GM19468 (cell line): ENCODE results near the gene C1orf94.

Source experiments
- ATAC-seq: cut with Tn5 transposase; IDR thresholded peaks from one replicate; pipeline ENCODE4 v1.9.1; 2021; ENCODE audit warnings: mild to moderate bottlenecking, moderate library complexity, moderate number of reproducible peaks; ENCODE audit not compliant: unreplicated experiment; ENCODE audit errors: extremely low read depth

Gene C1orf94

GRCh38 chr1:34237151-34237815, 60.6 kb downstream of the C1orf94 start:
- ATAC-seq = no peak

- ATAC-seq = no peak
Observed at GRCh38 chr1:34245967-34246366, 69.3 kb downstream of the C1orf94 start.

DNA sequence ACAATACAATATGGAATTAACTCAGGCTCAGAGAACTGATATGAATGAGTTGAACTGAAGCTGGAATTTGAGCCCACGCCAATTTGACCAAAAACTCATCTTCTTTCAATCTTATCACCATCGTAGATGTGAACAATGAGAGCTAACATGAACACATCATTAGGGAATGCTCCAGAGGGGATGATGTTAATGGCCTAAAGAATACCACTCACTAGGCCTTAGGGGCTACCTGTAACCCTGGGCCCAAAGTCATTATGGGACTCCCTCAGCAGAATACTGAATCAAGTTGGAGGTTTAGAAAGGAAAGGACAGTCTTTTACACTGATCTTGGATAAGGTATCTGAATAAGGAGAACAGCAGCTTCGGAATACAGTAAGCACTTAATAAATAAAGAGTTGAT, 73.6 kb downstream of the C1orf94 start:
- no peak for ATAC-seq

DNA sequence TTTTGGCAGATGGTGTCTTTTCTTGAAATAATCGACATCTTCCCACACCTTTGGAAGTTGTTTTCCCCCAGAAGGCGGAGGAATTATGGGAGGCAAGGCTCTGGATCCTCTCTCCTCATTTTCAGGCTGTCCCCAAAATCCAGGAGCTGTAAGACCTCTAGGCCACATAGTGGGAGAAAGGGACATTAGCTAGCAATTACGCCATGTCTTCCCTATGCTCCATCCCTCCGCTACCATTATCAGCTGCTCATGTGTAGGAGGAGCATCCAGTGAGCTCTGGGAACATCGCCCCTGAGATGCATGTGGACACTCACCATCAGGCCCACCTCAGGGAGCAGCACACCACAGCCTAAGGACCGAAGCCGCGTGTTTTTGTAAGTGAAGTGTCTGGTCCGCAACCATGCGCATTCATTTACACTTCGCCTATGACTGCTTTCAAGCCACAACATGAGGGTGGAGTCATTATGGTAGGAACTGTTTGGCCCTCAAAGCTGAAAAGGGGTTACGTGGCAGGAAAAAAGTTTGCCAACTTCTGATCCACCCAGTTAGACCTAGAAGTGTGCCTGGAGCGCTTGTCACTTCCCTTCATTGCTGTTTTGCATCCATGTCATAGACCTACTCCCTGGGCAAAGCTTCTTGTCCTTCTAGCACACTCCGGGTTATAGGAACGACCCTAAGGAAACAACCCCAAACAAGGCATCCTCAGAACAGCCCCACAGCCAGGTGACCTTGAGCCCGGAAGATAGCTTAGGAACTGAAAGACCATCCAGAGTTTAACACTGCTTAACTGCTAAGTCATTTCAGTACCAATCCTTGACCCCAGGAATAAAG, 85.5 kb downstream of the C1orf94 start:
- no peak for ATAC-seq

GRCh38 chr1:34262921-34263320, 86.2 kb downstream of the C1orf94 start:
- ATAC-seq = no peak

- ATAC-seq = no peak
Observed at GRCh38 chr1:34263406-34263805, 86.7 kb downstream of the C1orf94 start.

- ATAC-seq = no peak
Observed at GRCh38 chr1:34265396-34265795, 88.7 kb downstream of the C1orf94 start.

DNA sequence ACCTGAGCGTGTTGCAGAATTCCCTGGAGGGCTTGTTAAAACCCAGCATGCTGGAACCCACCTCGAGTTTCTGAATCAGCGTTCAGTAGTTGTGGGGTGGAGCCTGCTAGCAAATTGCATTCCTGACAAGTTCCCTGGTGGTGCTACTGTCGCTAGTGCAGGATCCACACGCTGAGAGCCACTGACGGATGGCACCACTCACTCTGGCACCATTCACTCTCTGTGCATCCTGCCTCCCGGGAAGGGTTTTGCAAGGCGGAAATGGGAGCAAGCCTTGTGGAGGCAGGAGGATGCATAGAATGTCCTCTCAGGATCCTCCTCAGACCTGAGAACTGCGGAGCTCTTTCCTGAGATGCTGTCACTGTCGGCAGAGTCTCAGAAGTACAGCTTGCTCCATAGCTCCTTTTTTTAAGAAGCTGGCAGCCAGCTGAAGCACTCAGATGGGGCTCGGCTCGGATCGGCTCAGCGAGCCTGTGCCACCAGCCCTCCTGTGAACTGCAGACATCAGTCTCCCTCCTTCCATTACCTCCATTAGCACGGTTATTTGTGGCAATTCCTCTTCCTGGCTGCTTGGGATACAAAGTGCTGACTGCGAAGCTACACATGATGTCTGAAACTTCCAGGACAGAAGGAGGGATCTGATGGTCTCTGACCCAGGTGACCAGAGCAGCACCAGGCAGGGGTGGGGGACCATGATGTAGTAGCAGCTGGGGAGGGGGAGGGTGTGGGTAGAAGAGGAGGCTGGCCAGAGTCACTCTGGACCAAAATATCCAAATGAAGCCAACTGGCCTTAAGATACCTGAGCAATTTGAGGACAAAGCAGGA, 89.6 kb downstream of the C1orf94 start:
- no peak for ATAC-seq

DNA sequence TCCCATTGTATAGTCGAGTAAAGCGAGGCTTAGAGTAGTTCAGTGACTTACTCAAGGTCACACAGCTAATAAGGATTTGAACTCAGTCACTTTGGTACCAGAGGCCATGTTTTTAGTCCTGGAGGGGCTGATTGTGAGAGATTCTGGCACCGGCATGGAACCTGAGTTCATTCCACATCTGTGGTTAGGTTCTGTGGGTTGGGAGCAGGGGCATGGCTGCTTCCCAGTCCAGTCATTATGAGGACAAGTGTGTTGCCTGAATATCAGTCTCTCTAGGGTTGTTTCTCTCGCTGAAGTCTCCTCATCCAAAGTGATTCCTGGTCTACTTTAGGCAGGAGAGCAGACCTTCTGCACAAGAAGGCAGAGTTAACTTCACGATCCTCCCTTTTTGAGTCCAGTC, 90.6 kb downstream of the C1orf94 start:
- no peak for ATAC-seq

DNA sequence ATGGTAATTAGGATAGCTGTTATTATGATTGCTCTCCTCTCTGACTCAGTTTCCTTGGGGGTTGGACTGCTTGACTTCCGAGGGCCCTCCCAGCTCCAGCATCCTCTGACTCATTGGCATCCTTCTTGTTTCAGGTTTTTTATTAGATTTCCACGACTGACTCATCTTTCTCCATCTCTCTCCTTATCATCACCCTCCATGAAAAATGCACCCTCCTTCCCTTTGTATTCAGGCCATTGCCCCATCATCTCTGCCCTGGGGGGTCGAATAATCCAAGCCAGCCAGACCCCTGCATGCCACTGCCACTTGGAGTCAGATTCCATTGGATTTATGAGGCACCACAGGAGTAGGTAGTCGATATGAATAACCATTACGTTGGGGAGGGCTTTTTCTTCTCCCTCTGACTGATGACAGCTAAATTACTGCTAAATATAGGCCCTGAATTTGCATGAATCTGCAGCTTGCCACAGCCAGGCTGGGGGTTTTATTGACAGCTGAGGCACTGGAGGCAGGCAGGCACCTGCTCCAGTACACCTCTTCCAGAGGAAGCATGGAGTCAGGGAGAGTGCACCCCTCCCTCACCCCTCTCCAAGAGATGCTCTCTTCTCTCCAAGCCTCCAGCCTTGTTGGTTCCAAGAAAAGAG, 91.7 kb downstream of the C1orf94 start:
- no peak for ATAC-seq
